HG02884 (cell line): ENCODE data around the gene YY1.
"Not testable (repeated sequence)": the region's sequence is repeated elsewhere in the genome, so short reads cannot be mapped to it uniquely, and the experiment has no call there.

ENCODE experiments used
- ATAC-seq: cut with Tn5 transposase; IDR thresholded peaks from one replicate; pipeline ENCODE4 v1.9.1; 2021; ENCODE audit warnings: mild to moderate bottlenecking, moderate library complexity; ENCODE audit not compliant: unreplicated experiment

YY1 gene

DNA sequence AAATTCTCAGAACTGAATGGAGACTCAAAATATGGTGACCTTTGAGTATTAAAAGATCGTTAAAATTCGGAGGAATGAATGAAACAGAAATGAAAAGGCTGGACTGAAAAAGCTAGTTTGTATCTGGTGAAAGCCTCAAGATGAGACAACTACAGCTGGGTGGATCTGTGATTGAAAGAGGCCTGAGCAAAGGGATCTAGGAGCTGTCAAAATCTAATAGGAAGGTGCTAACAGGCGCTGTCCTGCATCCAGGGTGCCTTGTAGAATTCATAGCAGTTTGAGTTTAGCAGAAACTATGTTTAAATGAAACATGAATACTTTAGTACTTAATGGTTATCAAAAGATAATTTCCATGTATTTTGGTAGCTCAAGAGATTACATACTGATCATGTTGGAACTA, 2.3 kb downstream of the YY1 start:
- ATAC-seq: no peak

DNA sequence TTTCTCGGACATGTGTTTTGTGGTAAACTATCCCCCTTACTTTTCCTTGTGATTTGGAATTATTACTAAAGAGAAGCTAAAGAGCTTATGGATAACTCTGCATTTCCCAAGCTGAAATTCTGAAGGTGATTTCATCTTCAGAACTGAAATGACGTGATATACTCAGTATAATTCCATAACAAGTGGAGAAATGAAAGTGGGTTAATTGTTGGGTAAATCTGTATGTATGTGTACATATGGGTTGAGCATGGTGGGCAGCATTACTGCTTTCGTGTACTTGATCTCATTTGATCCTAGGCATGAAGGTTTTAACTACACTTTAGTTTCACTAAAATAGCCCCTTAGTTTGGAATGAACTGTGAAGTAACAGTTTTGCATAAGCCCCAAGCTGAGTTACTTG, 4.1 kb downstream of the YY1 start:
- no peak for ATAC-seq

DNA sequence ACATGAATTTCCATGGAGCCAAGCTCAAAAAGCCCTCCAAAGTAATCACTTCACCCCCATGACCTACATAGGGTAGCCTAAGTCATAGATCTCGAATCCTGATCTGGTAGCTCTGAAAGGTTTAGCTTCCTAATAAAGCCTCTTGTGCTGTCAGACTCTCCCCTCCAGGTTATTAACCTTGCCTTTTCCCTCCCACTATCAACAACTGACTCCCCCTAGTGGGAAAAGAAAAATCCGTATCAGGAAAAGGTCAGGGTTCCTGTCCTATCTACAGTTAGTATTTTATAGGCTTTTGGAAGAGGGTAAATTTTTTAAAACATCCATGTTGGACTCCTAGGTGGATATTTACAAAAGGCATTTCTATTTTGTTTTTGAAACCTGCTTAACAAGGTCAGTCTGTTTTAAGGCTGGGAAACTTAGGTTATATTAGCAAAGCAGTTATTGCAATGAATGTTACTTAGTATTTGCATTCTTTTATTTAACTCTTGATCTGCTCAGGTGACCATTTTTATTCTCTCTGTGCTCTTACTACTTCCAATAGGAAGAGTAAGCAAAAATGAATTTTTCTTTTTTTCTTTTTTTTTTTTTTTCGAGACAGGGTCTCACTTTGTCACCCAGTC, 8.0 kb downstream of the YY1 start:
- no peak for ATAC-seq

DNA sequence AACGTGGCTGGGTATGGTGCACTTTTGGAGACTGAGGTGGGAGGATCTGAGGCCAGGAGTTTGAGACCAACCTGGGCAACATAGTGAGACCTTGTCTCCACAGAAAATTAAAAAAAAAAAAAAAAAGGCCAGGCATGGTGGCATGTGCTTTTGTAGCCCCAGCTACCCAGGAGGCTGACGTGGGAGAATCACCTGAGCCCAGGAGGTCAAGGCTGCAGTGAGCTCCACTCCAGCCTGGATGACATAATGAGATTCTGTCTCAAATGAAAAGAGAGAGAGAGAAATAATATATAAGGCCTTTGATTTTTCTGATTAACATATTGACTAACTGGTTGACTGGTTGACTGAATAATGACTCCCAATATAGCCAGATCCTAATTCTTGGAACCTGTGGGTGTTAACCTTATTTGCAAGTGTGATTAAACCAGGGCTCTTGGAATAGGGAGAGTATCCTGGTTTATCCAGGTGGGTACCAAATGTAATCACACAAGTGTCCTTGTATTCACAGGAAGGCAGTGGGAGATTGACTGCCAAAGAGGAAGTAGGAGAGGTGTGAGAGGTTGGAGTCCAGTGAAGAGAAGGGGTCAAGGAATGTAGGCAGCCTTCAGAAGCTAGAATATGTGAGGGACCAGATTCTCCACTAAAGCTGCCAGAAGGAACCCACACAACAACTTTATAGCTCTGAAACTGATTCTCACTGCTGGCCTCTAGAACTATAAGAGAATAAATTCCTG, 12.0 kb downstream of the YY1 start:
- ATAC-seq: no peak

DNA sequence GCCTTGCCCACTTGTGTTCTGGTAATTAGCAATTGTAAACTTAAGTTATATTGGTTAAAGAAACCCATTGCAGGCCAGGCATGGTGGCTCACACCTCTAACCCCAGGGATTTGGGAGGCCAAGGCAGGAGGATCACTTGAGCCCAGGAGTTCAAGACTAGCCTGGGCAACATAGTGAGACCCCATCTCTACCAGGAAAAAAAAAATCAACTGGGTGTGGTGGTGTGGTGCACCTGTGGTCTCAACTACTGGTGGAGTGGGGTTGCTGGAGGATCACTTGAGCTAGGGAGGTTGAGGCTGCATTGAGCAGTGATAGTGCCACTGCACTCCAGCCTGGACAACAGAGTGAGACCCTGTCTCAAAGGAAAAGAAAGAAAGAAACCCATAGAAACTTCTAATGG, 13.7 kb downstream of the YY1 start:
- no peak for ATAC-seq

DNA sequence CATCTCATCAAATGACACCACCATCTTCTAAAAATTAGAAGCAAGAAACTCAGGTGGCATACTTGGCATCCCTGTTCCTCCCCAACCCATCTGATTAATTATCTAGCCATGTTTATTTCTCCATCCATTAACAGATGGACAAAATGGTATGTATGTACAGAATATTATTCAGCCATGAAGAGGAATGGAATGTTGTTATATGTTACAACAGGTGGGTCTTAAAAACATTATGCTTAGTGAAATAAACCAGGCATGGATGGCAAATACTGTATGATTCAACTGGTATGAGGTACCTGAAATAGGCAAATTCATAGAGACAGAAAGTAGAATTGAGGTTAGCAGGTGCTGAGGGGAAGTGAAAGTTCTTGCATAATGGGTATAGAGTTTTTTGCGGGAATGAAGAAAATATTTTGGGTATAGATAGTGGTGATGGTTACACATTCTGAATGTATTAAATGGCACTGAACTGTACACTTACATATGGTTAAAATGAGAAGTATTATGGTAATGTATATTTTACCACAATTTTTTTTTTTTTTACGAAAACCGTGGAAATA, 17.5 kb downstream of the YY1 start:
- no peak for ATAC-seq

DNA sequence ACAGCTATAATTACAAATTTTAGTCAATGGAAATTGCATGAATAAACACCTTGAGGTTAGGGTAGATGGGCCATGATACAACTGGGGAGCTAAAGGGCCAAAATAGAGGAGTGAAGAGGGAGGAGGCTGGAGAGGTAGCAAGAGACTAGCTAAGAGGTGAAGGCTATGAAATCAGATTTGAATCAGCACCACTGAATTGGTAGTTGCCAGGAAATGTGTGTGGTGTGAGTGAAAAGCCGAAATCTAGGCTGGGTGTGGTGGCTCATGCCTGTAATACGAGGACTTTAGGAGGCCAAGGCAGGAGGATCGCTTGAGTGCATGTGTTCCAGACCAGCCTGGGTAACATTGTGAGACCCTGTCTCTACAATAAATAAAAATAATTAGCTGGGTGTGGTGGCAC, 22.7 kb downstream of the YY1 start:
- ATAC-seq: no peak

DNA sequence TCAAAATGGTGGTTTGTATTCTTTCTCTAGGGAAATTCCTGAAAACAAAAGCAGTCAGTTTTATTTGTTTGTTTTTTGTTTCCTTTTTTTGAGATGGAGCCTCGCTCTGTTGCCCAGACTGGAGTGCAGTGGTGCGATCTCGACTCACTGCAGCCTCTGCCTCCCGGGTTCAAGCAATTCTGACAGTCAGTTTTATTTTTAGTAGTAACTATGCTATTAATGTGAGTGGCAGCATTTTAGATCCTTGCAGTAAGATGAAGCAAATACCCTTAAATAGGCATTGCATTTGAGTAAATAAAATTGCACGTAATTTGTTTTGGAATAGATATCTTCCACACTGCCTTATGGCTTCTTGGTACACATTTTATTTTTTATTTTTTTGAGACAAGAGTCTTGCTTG, 23.6 kb downstream of the YY1 start:
- no peak for ATAC-seq

DNA sequence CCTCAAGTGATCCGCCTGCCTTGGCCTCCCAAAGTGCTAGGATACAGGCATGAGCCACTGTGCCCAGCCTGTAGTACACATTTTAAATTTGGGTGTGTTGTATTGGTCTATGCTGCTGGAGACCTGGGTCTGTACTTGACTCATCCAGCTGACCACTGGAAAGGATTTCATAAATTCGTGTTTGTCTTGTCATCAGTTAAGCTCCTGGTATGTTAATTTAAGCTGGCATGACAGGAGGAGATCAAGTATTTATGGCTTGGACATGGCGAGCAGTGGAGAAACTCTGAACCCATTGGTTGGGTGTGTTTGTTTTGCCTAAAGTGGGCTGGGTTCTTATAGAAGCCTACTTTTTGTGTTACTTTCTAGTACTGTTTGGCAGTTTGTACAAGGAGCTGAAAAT, 24.2 kb downstream of the YY1 start:
- no peak for ATAC-seq

DNA sequence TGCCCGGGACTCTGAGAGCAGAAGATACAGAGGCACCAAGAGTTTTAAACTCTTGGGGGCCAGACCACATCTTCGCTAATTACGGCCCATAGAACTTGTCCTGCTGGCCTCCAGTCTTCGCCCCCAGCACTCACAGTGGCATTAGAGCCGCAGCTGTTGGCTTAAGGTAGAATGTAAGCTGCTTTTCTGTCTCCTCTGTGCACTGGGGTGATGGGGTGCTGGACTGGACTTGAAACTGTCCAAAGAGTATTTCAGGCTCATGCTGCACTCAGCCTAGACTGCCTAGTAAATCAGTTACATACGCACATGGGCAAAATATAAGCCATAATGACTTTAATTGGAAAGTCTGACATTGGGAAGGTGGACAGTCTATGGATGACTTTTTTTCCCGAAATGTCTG, 29.0 kb downstream of the YY1 start:
- ATAC-seq: no peak

DNA sequence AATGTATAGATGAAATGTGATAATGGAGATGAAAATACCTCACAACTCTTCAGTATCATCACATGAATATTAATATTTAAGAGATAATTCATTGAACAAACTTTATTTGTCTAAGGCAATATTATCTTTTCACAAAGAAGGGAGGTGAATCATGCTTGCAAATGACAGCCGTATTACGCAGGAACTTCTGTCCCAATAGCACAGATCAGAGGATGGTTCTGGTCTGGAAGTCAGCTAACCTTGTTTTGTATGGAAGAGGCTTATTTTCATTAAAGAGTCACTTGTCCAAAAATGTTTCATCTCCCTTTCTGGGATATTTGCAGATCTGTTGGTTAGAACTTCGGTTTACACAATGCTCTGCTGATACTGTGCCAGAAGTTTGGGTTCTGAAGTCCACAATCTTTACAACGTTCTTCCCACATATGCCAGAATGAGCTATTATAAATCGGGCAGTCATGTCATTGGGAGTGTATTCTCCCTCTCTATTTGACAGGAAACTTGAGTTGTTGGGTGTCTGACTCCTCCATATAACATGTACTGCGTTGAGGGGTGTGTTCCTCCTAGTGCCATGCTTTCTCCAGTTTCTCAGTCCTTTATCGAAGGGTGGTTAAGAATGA, 29.8 kb downstream of the YY1 start:
- ATAC-seq: no peak

DNA sequence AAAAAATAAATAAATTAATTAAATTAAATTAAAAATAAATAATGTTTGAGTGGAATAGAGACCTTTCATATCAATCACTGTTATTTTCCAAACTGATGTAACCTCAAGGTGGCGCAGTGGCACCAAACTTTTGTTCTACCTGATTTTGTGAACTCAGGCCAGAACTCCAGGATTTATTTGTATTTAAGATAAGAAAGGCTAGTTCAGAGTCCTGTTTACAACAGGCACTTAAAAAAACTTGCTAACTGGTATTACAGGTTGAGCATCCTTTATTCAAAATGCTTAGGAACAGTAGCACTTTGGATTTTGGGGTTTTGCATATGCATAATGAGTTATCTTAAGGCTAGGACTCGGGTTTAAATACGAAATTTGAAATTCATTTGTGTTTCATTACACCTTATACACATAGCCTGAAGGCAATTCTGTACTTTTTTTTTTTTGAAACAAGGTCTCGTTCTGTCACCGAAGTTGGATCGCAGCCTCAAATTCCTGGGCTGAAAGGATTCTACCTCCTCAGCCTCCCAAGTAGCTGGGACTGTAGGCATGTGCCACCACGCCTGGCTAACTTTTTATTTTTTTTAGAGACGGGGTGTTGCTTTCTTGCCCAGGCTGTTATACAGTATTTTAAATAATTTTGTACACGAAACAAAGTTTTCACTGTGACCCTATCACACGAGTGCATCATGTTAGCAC, 32.4 kb downstream of the YY1 start:
- no peak for ATAC-seq

DNA sequence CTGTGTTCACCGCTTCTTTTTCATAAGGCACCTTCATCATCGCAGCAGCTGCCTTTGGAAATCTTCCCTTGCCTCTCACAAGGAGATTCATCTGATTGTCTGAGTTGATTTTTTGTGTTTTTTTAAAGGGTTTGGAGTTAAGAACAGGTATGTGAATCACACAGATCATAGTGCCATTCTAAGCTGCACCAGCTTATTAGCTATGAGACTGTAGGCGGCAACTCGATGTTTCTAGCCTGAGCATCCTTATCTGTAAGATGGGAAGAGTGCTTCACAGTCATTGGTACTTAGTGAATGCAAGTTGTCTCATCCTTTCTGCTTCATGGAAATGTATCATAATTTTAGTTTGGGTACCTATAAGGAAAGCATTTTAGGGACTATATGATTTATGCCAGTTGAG, 35.3 kb downstream of the YY1 start:
- no peak for ATAC-seq

DNA sequence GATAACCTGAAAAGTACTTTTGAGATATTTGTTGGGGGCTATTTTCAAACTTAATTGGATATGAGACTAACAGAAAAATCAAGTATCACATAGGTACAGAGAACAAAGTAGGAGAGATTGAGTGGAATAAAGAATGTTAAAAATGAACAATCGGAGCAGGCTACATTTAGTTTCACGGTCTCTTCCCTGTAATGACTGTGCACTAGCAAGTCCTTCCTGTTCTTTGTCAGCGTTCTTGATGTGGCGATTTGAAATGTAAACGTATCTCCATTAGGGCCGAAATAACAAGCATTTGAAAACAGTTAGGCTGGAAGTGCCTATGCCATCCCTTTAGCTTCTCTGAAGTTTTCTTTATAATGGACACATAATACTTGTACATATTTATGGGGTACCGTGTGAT, 36.3 kb downstream of the YY1 start:
- no peak for ATAC-seq

DNA sequence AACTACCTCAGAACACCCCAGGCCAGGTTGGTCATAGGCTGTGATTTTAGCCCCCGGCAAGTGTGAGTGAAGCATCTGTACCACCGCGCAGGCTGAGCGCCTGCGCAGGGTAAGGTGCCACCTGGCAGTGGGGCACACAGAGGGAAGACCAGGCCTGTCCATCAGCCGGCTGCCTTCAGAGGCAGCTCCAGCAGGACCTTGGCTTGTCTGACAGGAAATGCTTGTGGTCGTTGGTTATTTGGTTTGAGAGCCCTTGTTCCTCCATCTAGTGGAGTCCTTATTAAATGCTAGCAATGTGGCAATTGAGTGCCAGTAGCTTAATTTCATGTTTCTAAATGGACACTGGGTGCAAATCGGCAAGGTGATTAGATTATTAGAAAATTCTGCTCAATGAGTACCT, 39.8 kb downstream of the YY1 start:
- ATAC-seq: no peak

DNA sequence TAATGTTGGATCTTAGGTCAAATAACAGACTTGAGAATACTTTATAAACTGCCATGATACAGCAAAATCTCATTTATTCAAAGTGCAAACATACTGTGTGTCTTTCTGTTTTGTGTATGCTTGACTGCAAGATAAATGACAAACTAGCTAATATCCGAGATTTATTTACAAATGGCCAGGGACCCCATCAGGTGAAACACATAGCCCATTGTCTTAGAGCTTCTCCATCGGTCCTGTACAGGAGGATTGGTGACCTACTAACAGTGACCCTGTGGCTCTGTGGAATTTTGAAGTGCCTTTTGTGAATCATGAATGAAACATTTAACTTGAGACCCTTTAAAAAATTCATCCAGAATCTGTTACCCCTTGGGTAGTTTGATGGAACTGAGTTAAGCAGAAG, 40.2 kb downstream of the YY1 start:
- no peak for ATAC-seq

DNA sequence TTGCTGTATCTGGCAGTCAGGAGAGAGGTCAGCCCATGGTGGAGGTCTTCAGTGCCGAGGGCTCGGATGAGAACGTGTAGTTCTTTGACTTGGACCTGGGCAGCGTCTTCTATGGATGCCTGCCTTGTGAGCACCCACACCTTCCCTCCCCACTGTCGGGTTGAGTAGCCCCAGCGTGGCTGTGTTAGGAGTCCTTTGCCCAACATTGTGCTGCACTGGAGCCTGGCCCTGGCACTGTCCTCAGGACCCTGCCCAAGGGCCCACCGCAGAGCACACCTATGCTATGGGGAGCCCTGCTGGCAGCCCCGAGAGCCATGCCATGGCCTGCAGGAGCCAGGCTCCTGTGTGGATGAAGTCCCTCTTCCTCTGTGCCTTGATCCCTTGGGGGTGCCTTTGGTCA, 40.6 kb downstream of the YY1 start:
- ATAC-seq: no peak

DNA sequence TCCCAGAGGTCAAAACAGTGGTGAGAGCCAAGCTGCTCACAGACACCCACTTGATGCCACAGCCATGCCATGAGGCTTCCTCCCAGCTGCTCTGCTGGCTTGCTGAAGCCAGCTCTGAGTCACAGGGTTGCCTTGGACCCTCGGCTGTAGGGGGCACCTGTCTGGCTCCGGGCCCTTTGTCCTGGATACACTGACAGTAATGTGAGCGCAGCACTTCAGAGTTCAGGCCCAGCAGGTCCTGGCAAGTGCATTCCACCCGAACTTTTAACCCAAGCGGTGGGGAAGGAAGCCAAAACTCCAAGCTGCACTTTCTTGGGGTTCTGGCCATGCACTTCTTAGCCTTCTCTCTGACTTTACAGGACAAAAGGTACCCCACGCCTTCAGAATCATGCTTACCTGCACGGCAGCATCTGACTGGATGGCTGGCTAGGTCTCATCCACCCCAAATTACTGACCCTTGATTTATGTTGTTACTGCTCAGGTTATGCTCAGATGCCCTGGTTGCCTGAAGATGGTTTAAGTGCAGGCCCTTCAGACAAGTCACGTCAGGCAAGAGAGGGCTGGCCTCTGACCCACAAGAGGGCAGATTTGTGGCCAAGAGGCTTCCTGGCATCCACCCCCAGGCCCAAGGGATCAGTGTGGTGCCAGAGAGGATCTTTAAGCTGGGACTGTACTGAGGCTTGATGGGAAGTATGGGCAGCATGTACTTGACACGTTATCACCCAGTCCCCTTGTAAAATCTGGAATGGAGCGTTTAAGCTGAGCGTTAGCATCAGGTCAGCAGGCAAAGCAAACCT, 42.5 kb downstream of the YY1 start:
- no peak for ATAC-seq

DNA sequence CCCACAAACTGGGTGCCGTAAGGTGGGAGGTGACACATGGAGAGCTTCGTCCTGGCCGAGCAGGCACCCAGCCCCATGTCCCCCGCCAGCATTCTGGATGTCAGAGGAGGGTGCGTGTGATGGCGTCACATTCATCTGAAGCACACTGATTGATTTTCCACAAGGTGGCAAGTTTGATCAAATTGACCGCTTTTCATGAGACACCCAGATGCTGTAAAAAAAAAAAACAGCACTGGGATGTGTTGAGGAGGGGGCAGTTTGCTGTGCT, 43.1 kb downstream of the YY1 start:
- no peak for ATAC-seq

DNA sequence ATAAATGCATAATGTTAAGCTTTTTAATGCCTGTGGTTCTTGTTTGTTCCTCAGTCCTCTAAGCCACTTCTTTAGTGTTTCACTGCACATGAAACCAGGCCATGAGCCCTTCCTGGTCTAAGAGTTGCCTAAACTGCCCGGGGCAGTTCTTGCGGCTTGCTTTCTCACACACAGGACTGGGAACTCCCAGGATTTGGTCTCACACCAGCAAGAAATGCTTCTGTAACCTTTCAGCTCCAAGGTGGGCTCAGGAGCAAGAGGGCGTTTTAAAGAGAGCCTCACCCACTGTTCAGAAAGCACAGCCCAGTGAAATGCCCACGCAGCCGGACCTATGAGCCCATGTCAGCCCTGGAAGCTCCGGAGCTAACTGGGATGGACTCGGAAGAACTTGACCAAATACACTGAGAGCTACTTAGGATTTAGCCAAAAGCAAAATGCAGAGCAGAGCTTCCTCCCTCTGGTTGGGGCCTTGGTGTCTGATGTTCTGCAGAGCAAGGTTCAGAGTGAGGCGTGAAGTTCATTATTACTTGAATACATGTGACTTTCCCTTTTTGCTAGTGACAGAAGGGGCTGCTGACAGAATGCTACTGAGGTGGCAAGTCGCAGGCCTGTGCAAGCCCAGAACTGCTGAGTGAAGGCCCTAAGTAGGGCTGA, 43.9 kb downstream of the YY1 start:
- ATAC-seq: no peak

DNA sequence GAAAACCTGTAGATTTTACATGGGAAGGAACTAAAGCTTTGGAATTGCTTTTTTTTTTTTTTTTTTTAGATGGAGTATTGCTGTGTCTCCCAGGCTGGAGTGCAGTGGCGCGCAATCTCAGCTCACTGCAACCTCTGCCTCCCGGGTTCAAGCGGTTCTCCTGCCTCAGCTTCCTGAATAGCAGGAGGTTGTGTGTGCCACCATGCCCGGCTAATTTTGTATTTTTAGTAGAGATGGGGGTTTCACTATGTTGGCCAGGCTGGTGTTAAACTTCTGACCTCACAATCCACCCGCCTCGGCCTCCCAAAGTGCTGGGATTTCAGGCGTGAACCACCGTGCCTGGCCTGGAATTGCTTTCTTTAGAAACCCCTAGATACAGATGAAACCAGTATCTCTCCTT, 44.5 kb downstream of the YY1 start:
- not testable (repeated sequence) for ATAC-seq
